Measurements from ENCODE around the gene STEAP3.
A peak's percentile ranks its signal among the peaks of the same experiment; 100 is the strongest.

Gene STEAP3

GRCh38 chr2:119263025-119263424 is 39.4 kb downstream of the STEAP3 start:
- Histone ChIP-seq H2AFZ (ENCODE audit: low read length) (no peak overlapping the region), H3K27ac (ENCODE audit: low read length) (no peak overlapping the region), H3K4me1 (ENCODE audit: low read length) (no peaks in the 10 kb centered on the region), H3K9ac (ENCODE audit: low read length) (no peak overlapping the region), H3K4me3 (ENCODE audit: low read length) (no peak overlapping the region), H3K27me3 (replicated peaks; ENCODE audit: insufficient read depth, low read length) (no peaks in the 10 kb centered on the region), H3K9me3 (replicated peaks; ENCODE audit: insufficient read depth, low read length) (no peaks in the 10 kb centered on the region), H3K36me3 (replicated peaks; ENCODE audit: insufficient read depth, low read length) (no peaks in the 10 kb centered on the region), H3K79me2 (ENCODE audit: low read length) (no peaks in the 10 kb centered on the region), H4K20me1 (ENCODE audit: insufficient read depth, low read length) (no peaks in the 10 kb centered on the region), H3K9me2 (replicated peaks; ENCODE audit: insufficient read depth, low read length) (no peaks in the 10 kb centered on the region), H3K4me2 (ENCODE audit: low read depth, low read length) (no peak overlapping the region), H3F3A (ENCODE audit: insufficient read depth, low read length) (no peaks in the 10 kb centered on the region)
- no peak for DNase-seq
- no peak for TF ChIP-seq EZH2 (optimal IDR thresholded peaks at IDR 0.05; ENCODE audit: low read depth, low read length)
- TF ChIP-seq, protein P1, sequence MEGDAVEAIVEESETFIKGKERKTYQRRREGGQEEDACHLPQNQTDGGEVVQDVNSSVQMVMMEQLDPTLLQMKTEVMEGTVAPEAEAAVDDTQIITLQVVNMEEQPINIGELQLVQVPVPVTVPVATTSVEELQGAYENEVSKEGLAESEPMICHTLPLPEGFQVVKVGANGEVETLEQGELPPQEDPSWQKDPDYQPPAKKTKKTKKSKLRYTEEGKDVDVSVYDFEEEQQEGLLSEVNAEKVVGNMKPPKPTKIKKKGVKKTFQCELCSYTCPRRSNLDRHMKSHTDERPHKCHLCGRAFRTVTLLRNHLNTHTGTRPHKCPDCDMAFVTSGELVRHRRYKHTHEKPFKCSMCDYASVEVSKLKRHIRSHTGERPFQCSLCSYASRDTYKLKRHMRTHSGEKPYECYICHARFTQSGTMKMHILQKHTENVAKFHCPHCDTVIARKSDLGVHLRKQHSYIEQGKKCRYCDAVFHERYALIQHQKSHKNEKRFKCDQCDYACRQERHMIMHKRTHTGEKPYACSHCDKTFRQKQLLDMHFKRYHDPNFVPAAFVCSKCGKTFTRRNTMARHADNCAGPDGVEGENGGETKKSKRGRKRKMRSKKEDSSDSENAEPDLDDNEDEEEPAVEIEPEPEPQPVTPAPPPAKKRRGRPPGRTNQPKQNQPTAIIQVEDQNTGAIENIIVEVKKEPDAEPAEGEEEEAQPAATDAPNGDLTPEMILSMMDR (IDR thresholded peaks at IDR 0.05; ENCODE audit: low read length): no peak

GRCh38 chr2:119263656-119264055 is 40.0 kb downstream of the STEAP3 start:
- no peak overlapping the region for H2AFZ ChIP-seq (ENCODE audit: low read length)
- TF ChIP-seq EZH2 (optimal IDR thresholded peaks at IDR 0.05; ENCODE audit: low read depth, low read length) (no peak), EZH2phosphoT487 (IDR thresholded peaks at IDR 0.05; ENCODE audit: low read length) (no peak)
- TF ChIP-seq, protein P1 (IDR thresholded peaks at IDR 0.05; ENCODE audit: low read length): no peak
- no peak for DNase-seq

GRCh38 chr2:119264781-119265692 is 41.4 kb downstream of the STEAP3 start:
- Histone ChIP-seq H3K79me2 (ENCODE audit: low read length) (no peaks in the 10 kb centered on the region), H3K9ac (ENCODE audit: low read length) (no peak overlapping the region), H3K27me3 (replicated peaks; ENCODE audit: insufficient read depth, low read length) (no peaks in the 10 kb centered on the region), H3K9me3 (replicated peaks; ENCODE audit: insufficient read depth, low read length) (no peaks in the 10 kb centered on the region), H3K9me2 (replicated peaks; ENCODE audit: insufficient read depth, low read length) (no peaks in the 10 kb centered on the region), H3K4me3 (ENCODE audit: low read length) (no peak overlapping the region), H3K36me3 (replicated peaks; ENCODE audit: insufficient read depth, low read length) (no peaks in the 10 kb centered on the region), H2AFZ (ENCODE audit: low read length) (no peak overlapping the region), H3K27ac (ENCODE audit: low read length) (no peak overlapping the region), H3F3A (ENCODE audit: insufficient read depth, low read length) (no peaks in the 10 kb centered on the region), H3K4me2 (ENCODE audit: low read depth, low read length) (no peak overlapping the region), H3K4me1 (ENCODE audit: low read length) (no peaks in the 10 kb centered on the region), H4K20me1 (ENCODE audit: insufficient read depth, low read length) (no peaks in the 10 kb centered on the region)
- TF ChIP-seq, protein P1 (IDR thresholded peaks at IDR 0.05; ENCODE audit: low read length): peak; percentile 86
- no peak for TF ChIP-seq EZH2 (optimal IDR thresholded peaks at IDR 0.05; ENCODE audit: low read depth, low read length)
- DNase-seq: peak; percentile 45

More at GRCh38 chr2:119263656-119264055, 40.0 kb downstream of the STEAP3 start:
- Histone ChIP-seq H3K27ac (ENCODE audit: low read length) (no peak overlapping the region), H3K9me3 (replicated peaks; ENCODE audit: insufficient read depth, low read length) (no peaks in the 10 kb centered on the region), H3F3A (ENCODE audit: insufficient read depth, low read length) (no peaks in the 10 kb centered on the region), H3K9me2 (replicated peaks; ENCODE audit: insufficient read depth, low read length) (no peaks in the 10 kb centered on the region), H3K4me2 (ENCODE audit: low read depth, low read length) (no peak overlapping the region), H3K27me3 (replicated peaks; ENCODE audit: insufficient read depth, low read length) (no peaks in the 10 kb centered on the region), H3K9ac (ENCODE audit: low read length) (no peak overlapping the region), H3K36me3 (replicated peaks; ENCODE audit: insufficient read depth, low read length) (no peaks in the 10 kb centered on the region), H3K4me3 (ENCODE audit: low read length) (no peak overlapping the region), H3K79me2 (ENCODE audit: low read length) (no peaks in the 10 kb centered on the region), H3K4me1 (ENCODE audit: low read length) (no peaks in the 10 kb centered on the region), H4K20me1 (ENCODE audit: insufficient read depth, low read length) (no peaks in the 10 kb centered on the region)
